Ascending aorta (tissue), 2 donors: ENCODE results near the gene CAPN15. TPM values are rescaled to one million over a fixed set of nuclear protein-coding genes. Genes with fewer than 3 reads are reported as not detected.

ENCODE experiments used
- DNase-seq, 2 donors: peaks; one replicate each; pipeline ENCODE4 v3.0.0-alpha.2; 2019; ENCODE audit warnings: low spot score in 2 of 2
- H3K27ac ChIP-seq, 2 donors: fragments of 200-600 bp; sonication (generic); one replicate each; pipeline ENCODE4 v1.5.1; 2016 to 2017; ENCODE audit warnings: mild to moderate bottlenecking in 1 of 2
- H3K27me3 ChIP-seq: fragments of 200-600 bp; sonication (generic); one replicate; pipeline ENCODE4 v1.5.1; 2017
- H3K36me3 ChIP-seq, 2 donors: fragments of 200-600 bp; sonication (generic); one replicate each; pipeline ENCODE4 v1.5.1; 2016
- H3K4me1 ChIP-seq, 2 donors: fragments of 200-600 bp; sonication (generic); one replicate each; pipeline ENCODE4 v1.5.1; 2016 to 2017; ENCODE audit warnings: mild to moderate bottlenecking in 1 of 2
- H3K4me3 ChIP-seq, 2 donors: fragments of 200-600 bp; sonication (generic); one replicate each; pipeline ENCODE4 v1.5.1; 2016 to 2017; ENCODE audit warnings: mild to moderate bottlenecking in 1 of 2
- H3K9me3 ChIP-seq, 2 donors: fragments of 200-600 bp; sonication (generic); one replicate each; pipeline ENCODE4 v1.5.1; 2016
- intact Hi-C: fragments of 100-400 bp; cut with DNase I; formaldehyde crosslinking; loops from one replicate; pipeline ENCODE4 v1.15.1; 2023
- total RNA-seq: library from RNA; depleted of rRNA; stranded (reverse); fragments of >200 nt; gene quantifications from one replicate; pipeline ENCODE4 v1.1.0, GENCODE V29; 2016
- TF ChIP-seq, protein P1 (sequence below), 3 experiments: fragments of 200-600 bp in 2 of 3; fragments of 450-650 bp in 1 of 3; sonication (generic) in 2 of 3; IDR thresholded peaks; one replicate each; pipeline ENCODE4 v1.5.1; 2016 to 2019; ENCODE audit warnings: antibody characterized with exemption in 3 of 3, mild to moderate bottlenecking in 1 of 3, moderate library complexity in 1 of 3

Gene CAPN15
- total RNA-seq, 1 donor from 2014 or later: 249 TPM

DNA sequence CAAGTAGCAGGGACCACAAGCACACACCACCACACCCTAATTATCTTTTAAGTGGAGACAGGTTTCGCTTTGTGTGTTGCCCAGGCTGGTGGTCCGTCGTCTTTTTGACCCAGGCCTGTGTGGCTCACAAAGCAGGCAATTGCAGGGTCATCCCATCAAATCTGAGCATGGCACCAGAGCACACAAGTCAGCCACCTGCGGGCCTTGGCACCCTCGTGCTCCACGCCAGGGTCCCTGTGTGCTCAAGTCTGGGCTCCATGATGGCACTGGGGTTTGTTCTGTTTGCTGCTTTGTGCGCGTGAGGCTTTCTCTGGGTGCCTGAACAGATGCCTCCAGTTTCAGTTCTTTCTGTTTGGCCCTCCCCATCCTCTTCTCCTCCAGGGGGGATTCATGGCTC, 2.4 kb upstream of the CAPN15 start:
- TF ChIP-seq, protein P1, sequence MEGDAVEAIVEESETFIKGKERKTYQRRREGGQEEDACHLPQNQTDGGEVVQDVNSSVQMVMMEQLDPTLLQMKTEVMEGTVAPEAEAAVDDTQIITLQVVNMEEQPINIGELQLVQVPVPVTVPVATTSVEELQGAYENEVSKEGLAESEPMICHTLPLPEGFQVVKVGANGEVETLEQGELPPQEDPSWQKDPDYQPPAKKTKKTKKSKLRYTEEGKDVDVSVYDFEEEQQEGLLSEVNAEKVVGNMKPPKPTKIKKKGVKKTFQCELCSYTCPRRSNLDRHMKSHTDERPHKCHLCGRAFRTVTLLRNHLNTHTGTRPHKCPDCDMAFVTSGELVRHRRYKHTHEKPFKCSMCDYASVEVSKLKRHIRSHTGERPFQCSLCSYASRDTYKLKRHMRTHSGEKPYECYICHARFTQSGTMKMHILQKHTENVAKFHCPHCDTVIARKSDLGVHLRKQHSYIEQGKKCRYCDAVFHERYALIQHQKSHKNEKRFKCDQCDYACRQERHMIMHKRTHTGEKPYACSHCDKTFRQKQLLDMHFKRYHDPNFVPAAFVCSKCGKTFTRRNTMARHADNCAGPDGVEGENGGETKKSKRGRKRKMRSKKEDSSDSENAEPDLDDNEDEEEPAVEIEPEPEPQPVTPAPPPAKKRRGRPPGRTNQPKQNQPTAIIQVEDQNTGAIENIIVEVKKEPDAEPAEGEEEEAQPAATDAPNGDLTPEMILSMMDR (IDR thresholded peaks at IDR 0.05): no peak
- no peaks in the 10 kb centered on the region for H3K9me3 ChIP-seq
- no peaks in the 10 kb centered on the region for H3K27me3 ChIP-seq
- no peak for DNase-seq
- H3K4me1 ChIP-seq: peaks cover 14 to 32% of the 10 kb centered on the region in 2 donors
- H3K4me3 ChIP-seq: no peak overlapping the region
- peaks cover 10 to 12% of the 10 kb centered on the region in 2 donors for H3K36me3 ChIP-seq
- peak overlapping the region; percentile 95 to 99 for H3K27ac ChIP-seq
- intact Hi-C loops: loop anchor here (5.0 kb wide), 2 partner anchors 143 to 293 kb away; partner anchors contain the start of genes FAM234A and PGAP6

GRCh38 chr16:525520-526180, 1.9 kb upstream of the CAPN15 start:
- H3K27me3 ChIP-seq: no peaks in the 10 kb centered on the region
- H3K27ac ChIP-seq: peak overlapping the region; percentile 95 to 99
- TF ChIP-seq, protein P1 (IDR thresholded peaks at IDR 0.05): no peak
- H3K4me1 ChIP-seq: peaks cover 14 to 34% of the 10 kb centered on the region in 2 donors
- peaks cover 4 to 7% of the 10 kb centered on the region in 2 donors for H3K36me3 ChIP-seq
- peak overlapping the region; percentile 66 to 88 for H3K4me3 ChIP-seq
- H3K9me3 ChIP-seq: no peaks in the 10 kb centered on the region
- intact Hi-C loops: loop anchor here (2.0 to 5.0 kb wide), 4 partner anchors 43 to 293 kb away; partner anchors contain the start of genes FAM234A, METTL26, PGAP6 and PIGQ
- DNase-seq: no peak

DNA sequence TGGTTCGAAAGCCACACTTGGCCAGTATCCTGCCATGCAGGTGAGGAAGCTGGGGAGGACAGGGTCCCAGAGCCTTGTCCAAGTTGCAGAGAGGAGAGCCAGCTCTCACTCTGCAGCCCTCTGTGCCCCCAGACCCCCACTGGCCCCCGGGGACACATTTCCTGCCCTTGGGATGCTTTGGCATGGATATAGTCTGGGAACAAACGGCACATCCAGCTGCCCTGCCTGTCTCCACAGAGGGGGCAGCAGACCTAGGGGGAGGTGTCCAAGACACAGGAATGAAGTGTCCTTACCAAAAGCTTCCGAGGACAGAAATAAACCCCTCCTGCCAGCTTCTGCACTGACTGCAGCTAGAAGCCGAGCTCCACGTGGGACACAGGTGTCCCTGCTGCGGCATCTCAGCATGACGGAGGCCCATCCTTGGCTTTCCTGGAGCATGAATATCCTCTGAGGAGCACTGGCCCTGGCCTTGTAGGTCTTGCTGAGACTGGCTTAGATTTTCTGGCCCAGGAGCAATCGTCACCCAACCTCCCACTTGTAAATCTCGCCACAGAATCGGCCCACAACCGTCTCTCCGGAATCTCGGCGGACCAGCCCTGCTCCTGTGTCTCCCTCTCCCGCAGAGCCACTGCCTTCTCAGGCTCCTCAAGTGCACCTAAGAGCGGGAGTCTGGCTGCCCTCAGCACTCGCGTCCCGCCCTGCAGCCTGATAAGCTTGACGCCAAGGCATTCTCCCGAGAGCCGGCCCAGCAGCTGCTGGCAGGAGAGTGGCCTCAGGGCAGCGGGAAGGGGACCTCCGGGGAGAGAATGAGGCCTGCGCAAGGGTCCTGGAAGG, 1.1 kb upstream of the CAPN15 start:
- H3K36me3 ChIP-seq: no peaks in the 10 kb centered on the region
- no peaks in the 10 kb centered on the region for H3K27me3 ChIP-seq
- H3K4me1 ChIP-seq: peaks cover 14 to 34% of the 10 kb centered on the region in 2 donors
- peak overlapping the region; percentile 95 to 99 for H3K27ac ChIP-seq
- peak overlapping the region; percentile 66 to 88 for H3K4me3 ChIP-seq
- TF ChIP-seq, protein P1 (IDR thresholded peaks at IDR 0.05): no peak
- H3K9me3 ChIP-seq: no peaks in the 10 kb centered on the region
- intact Hi-C loops: loop anchor here (1.0 to 5.0 kb wide), 6 partner anchors 42 to 294 kb away; partner anchors contain the start of genes FAM234A, METTL26, MRPL28 and PGAP6
- DNase-seq: no peak

DNA sequence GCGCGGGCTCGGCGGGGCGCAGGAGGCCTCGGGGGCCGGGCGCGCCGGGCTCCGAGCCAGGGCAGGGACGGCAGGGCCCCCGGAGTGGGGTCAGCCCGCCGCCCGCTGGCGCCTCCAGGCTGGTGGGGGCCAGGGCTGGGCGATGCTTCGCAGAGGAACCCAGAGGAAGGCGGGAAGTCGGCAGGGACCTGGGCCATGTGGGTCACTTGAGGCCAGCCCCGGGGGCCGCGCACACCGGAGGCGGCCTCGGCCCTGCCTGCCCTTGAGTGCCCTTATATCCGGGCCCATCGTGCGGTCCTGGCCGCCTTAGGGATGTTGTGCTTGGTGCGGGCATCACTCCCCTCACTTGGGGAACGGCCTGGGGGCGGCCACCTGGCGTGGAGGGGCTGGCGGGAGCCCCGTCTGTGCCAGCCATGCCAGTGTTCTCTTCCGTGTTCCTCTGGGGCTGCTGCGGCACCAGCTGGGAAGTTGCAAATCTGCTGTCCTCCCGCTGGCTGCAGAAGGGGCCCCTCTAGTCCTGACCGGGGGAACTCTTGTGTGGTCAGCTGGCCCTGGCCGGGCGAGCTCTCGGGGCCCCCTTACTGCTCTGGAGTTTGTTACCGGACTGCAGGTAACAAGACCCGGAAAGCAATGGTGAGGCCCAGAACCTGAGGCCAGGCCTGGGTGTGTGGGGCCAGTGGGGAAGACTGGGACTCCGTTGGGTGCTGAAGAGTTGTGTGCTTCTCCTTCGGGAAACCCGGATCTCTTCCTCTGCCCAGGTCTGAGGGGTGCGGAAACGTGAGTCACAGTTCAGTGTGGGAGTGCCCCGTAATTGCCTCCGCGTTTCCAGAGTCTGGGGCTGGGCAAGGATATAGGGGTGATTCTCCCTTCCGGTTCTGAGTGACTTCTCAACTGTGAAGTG, 849 bp downstream of the CAPN15 start:
- Histone ChIP-seq H3K36me3 (no peaks in the 10 kb centered on the region), H3K27ac (peak overlapping the region; percentile 54 to 78), H3K4me3 (peak overlapping the region; percentile 66 to 88), H3K9me3 (no peaks in the 10 kb centered on the region), H3K27me3 (no peaks in the 10 kb centered on the region), H3K4me1 (peaks cover 14 to 34% of the 10 kb centered on the region in 2 donors)
- no peak for DNase-seq
- TF ChIP-seq, protein P1 (IDR thresholded peaks at IDR 0.05): no peak
- intact Hi-C loops: loop anchor here (5.0 kb wide), 2 partner anchors 146 to 296 kb away; partner anchors contain the start of genes FAM234A and PGAP6
